GM19468 (cell line): ENCODE data around the gene ASAP3.
"Not testable (repeated sequence)": the region's sequence is repeated elsewhere in the genome, so short reads cannot be mapped to it uniquely, and the experiment has no call there.

Experiments used
- ATAC-seq: cut with Tn5 transposase; IDR thresholded peaks from one replicate; pipeline ENCODE4 v1.9.1; 2021; ENCODE audit warnings: mild to moderate bottlenecking, moderate library complexity, moderate number of reproducible peaks; ENCODE audit not compliant: unreplicated experiment; ENCODE audit errors: extremely low read depth

ASAP3 gene

DNA sequence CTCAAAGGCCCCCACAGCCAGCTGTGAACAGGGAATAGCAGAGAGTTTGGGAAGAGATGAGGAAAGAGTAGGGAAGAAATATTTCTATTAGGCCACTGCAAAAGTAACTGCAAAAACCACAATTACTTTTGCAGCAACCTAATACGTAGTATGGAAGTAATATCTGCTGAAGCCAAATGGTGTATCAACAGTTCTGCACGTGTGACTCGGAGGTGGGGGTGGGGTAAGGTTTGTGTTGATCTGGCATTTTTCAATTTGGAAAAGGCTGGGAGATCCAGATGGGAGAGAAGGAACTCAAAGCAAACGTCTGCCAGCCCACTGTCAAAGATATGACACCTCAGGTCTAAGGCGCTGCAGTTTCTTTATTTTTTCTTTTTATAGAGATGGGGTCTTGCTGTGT is 103.3 kb downstream of the ASAP3 start:
- ATAC-seq: no peak

DNA sequence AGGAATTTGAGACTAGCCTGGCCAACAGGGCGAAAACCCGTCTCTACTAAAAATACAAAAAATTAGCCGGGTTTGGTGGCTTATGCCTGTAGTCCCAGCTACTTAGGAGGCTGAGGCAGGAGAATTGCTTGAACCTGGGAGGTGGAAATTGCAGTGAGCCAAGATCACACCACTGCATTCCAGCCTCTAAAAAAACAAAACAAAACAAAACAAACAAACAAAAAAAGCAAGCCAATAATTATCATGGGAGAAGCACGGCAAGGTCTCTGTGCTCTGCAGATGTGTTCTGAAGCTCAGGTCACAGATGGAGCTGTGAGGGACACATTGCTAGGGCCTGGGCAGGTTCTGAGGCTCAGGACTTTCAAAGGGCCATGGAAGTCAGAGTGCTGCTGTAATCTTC is 103.7 kb downstream of the ASAP3 start:
- not testable (repeated sequence) for ATAC-seq
